Neural cell (in vitro differentiated cells): Measurements from ENCODE around the gene ATP5F1E. TPM values are rescaled to one million over a fixed set of nuclear protein-coding genes. Genes with fewer than 3 reads are reported as not detected.
A peak's percentile ranks its signal among the peaks of the same experiment; 100 is the strongest.

Experiments used
- H2AFZ ChIP-seq: fragments of 200-600, 300-800 bp; sonication (generic), shearing (Covaris generic); 2 replicates; pipeline ENCODE4 v1.6.0; 2014; ENCODE audit warnings: low read depth, mild to moderate bottlenecking, antibody characterized with exemption, low read length, moderate library complexity
- H3F3A ChIP-seq: fragments of 200-600 bp; shearing (Covaris generic); 2 replicates; pipeline ENCODE4 v1.6.1; 2016; ENCODE audit warnings: mild to moderate bottlenecking, moderate library complexity, mixed read lengths, antibody characterized with exemption, low read length; ENCODE audit not compliant: insufficient read depth, poor library complexity, severe bottlenecking
- H3K27ac ChIP-seq: fragments of 200-600, 300-800 bp; sonication (generic), shearing (Covaris generic); 2 replicates; pipeline ENCODE4 v1.5.1; 2014; ENCODE audit warnings: mild to moderate bottlenecking, low read length, moderate library complexity
- H3K27me3 ChIP-seq: fragments of 300-800, 200-600 bp; sonication (generic), shearing (Covaris generic); 2 replicates; pipeline ENCODE4 v1.6.0; 2014; ENCODE audit warnings: mild to moderate bottlenecking, low read depth, low read length, moderate library complexity; ENCODE audit not compliant: insufficient read depth
- H3K36me3 ChIP-seq: fragments of 300-800, 200-600 bp; sonication (generic), shearing (Covaris generic); 2 replicates; pipeline ENCODE4 v1.5.1; 2014; ENCODE audit warnings: mild to moderate bottlenecking, antibody characterized with exemption, low read length, moderate library complexity; ENCODE audit not compliant: insufficient read depth
- H3K4me2 ChIP-seq: fragments of 300-800, 200-600 bp; sonication (generic), shearing (Covaris generic); 2 replicates; pipeline ENCODE4 v1.6.0; 2014; ENCODE audit warnings: mild to moderate bottlenecking, low read length
- H3K4me3 ChIP-seq: fragments of 300-800, 200-600 bp; sonication (generic), shearing (Covaris generic); 2 replicates; pipeline ENCODE4 v1.5.1; 2014; ENCODE audit warnings: mild to moderate bottlenecking, low read length, moderate library complexity
- H3K79me2 ChIP-seq: fragments of 200-600 bp; shearing (Covaris generic); replicated peaks from 2 replicates; pipeline ENCODE4 v1.6.0; 2014; ENCODE audit warnings: mild to moderate bottlenecking, low read length, moderate library complexity; ENCODE audit not compliant: insufficient read depth
- H3K9ac ChIP-seq: fragments of 300-800, 200-600 bp; sonication (generic), shearing (Covaris generic); 2 replicates; pipeline ENCODE4 v1.6.1; 2016; ENCODE audit warnings: mild to moderate bottlenecking, low read length, mixed read lengths
- H3K9me2 ChIP-seq: fragments of 200-600 bp; shearing (Covaris generic); 2 replicates; pipeline ENCODE4 v1.6.1; 2016; ENCODE audit warnings: mild to moderate bottlenecking, low read length, mixed read lengths; ENCODE audit not compliant: insufficient read depth
- H3K9me3 ChIP-seq: fragments of 200-600, 300-800 bp; sonication (generic), shearing (Covaris generic); 2 replicates; pipeline ENCODE4 v1.6.1; 2016; ENCODE audit warnings: mild to moderate bottlenecking, mixed run types, low read length, moderate library complexity, mixed read lengths
- H4K20me1 ChIP-seq: fragments of 200-600 bp; shearing (Covaris generic); 2 replicates; pipeline ENCODE4 v1.6.1; 2016; ENCODE audit warnings: mild to moderate bottlenecking, mixed run types; ENCODE audit not compliant: insufficient read depth
- EP300 ChIP-seq: fragments of 450-650 bp; conservative IDR thresholded peaks from 2 replicates; pipeline ENCODE4 v1.6.1; 2014; ENCODE audit warnings: antibody characterized with exemption, mild to moderate bottlenecking, moderate library complexity; ENCODE audit not compliant: poor library complexity, severe bottlenecking
- EZH2 ChIP-seq: fragments of 200-600, 300-800 bp; shearing (Covaris generic), sonication (generic); IDR thresholded peaks from 2 replicates; pipeline ENCODE4 v1.6.1; 2014; ENCODE audit warnings: antibody characterized with exemption, low read length, borderline replicate concordance, mild to moderate bottlenecking; ENCODE audit not compliant: insufficient read depth, poor library complexity, severe bottlenecking
- MXI1 ChIP-seq: fragments of 450-650 bp; conservative IDR thresholded peaks from 2 replicates; pipeline ENCODE4 v1.6.1; 2014; ENCODE audit warnings: antibody characterized with exemption, mild to moderate bottlenecking; ENCODE audit not compliant: poor library complexity, severe bottlenecking
- POLR2AphosphoS5 ChIP-seq: IDR thresholded peaks from 2 replicates; pipeline ENCODE4 v1.6.1; 2012
- RAD21 ChIP-seq: fragments of 450-650 bp; conservative IDR thresholded peaks from 2 replicates; pipeline ENCODE4 v1.6.1; 2014; ENCODE audit warnings: antibody characterized with exemption, mild to moderate bottlenecking, moderate library complexity
- REST ChIP-seq: IDR thresholded peaks from 2 replicates; pipeline ENCODE4 v1.6.1; 2012; ENCODE audit warnings: borderline replicate concordance
- SMC3 ChIP-seq: fragments of 450-650 bp; conservative IDR thresholded peaks from 2 replicates; pipeline ENCODE4 v1.6.1; 2014; ENCODE audit warnings: antibody characterized with exemption, mild to moderate bottlenecking, moderate library complexity; ENCODE audit not compliant: poor library complexity
- TAF1 ChIP-seq: IDR thresholded peaks from 2 replicates; pipeline ENCODE4 v1.6.1; 2012; ENCODE audit warnings: low read depth
- polyA plus RNA-seq: library from polyadenylated mRNA; depleted of rRNA; stranded (reverse); fragments of >200 nt; gene quantifications from 2 replicates; pipeline ENCODE4 v1.2.3, GENCODE V29; 2014
- TF ChIP-seq, protein P1 (sequence below): fragments of 450-650 bp; IDR thresholded peaks from 2 replicates; pipeline ENCODE4 v1.5.1; 2014; ENCODE audit warnings: antibody characterized with exemption, mild to moderate bottlenecking, moderate library complexity; ENCODE audit not compliant: poor library complexity, severe bottlenecking

Gene ATP5F1E
- polyA plus RNA-seq, 1 donor from 2014 or later, result 133 TPM

GRCh38 chr20:59032713-59033059, 551 bp upstream of the ATP5F1E start:
- no peaks in the 10 kb centered on the region for H4K20me1 ChIP-seq
- peaks cover 9% of the 10 kb centered on the region for H3K36me3 ChIP-seq
- peak overlapping the region; percentile 74 for H3K27ac ChIP-seq
- H3K27me3 ChIP-seq, result no peaks in the 10 kb centered on the region
- peak overlapping the region; percentile 56 for H2AFZ ChIP-seq
- H3K79me2 ChIP-seq, result peaks cover 33% of the 10 kb centered on the region
- TF ChIP-seq EP300 (no peak), SMC3 (peak; percentile 68), REST (peak; percentile 87), TAF1 (no peak), MXI1 (peak; percentile 52), POLR2AphosphoS5 (no peak), RAD21 (peak; percentile 67), EZH2 (no peak)
- TF ChIP-seq, protein P1, sequence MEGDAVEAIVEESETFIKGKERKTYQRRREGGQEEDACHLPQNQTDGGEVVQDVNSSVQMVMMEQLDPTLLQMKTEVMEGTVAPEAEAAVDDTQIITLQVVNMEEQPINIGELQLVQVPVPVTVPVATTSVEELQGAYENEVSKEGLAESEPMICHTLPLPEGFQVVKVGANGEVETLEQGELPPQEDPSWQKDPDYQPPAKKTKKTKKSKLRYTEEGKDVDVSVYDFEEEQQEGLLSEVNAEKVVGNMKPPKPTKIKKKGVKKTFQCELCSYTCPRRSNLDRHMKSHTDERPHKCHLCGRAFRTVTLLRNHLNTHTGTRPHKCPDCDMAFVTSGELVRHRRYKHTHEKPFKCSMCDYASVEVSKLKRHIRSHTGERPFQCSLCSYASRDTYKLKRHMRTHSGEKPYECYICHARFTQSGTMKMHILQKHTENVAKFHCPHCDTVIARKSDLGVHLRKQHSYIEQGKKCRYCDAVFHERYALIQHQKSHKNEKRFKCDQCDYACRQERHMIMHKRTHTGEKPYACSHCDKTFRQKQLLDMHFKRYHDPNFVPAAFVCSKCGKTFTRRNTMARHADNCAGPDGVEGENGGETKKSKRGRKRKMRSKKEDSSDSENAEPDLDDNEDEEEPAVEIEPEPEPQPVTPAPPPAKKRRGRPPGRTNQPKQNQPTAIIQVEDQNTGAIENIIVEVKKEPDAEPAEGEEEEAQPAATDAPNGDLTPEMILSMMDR, result peak; percentile 62
- H3K9me3 ChIP-seq, result no peaks in the 10 kb centered on the region
- peak overlapping the region; percentile 63 for H3K9ac ChIP-seq
- H3K9me2 ChIP-seq, result no peaks in the 10 kb centered on the region
- no peaks in the 10 kb centered on the region for H3F3A ChIP-seq
- H3K4me2 ChIP-seq, result peak overlapping the region; percentile 50
- H3K4me3 ChIP-seq, result peak overlapping the region; percentile 84

GRCh38 chr20:59031564-59032022, 542 bp downstream of the ATP5F1E start:
- peak overlapping the region; percentile 85 for H2AFZ ChIP-seq

More at GRCh38 chr20:59031564-59032022, 542 bp downstream of the ATP5F1E start:
- H3K9me2 ChIP-seq, result no peaks in the 10 kb centered on the region
- H3K9ac ChIP-seq, result peak overlapping the region; percentile 90
- peaks cover 9% of the 10 kb centered on the region for H3K36me3 ChIP-seq
- H3K27ac ChIP-seq, result peak overlapping the region; percentile 93
- H3K9me3 ChIP-seq, result no peaks in the 10 kb centered on the region
- H3K79me2 ChIP-seq, result peaks cover 44% of the 10 kb centered on the region
- peak overlapping the region; percentile 74 for H3K4me2 ChIP-seq
- no peaks in the 10 kb centered on the region for H3K27me3 ChIP-seq
- no peaks in the 10 kb centered on the region for H4K20me1 ChIP-seq
- TF ChIP-seq MXI1 (no peak), RAD21 (no peak), EP300 (no peak), REST (no peak), TAF1 (no peak), EZH2 (no peak), POLR2AphosphoS5 (no peak)
- TF ChIP-seq, protein P1, result no peak
- H3K4me3 ChIP-seq, result peak overlapping the region; percentile 84
- no peaks in the 10 kb centered on the region for H3F3A ChIP-seq
